ENCODE results near the gene LONRF3. TPM values are rescaled to one million over a fixed set of nuclear protein-coding genes. Genes with fewer than 3 reads are reported as not detected.
A peak's percentile ranks its signal among the peaks of the same experiment; 100 is the strongest.

LONRF3 gene
- total and polyA plus RNA-seq, 2 of the 13 experiments (the other 11 are each of a cell fraction or from before 2014, with no cell fraction given): 4.8 to 11.6 TPM

DNA sequence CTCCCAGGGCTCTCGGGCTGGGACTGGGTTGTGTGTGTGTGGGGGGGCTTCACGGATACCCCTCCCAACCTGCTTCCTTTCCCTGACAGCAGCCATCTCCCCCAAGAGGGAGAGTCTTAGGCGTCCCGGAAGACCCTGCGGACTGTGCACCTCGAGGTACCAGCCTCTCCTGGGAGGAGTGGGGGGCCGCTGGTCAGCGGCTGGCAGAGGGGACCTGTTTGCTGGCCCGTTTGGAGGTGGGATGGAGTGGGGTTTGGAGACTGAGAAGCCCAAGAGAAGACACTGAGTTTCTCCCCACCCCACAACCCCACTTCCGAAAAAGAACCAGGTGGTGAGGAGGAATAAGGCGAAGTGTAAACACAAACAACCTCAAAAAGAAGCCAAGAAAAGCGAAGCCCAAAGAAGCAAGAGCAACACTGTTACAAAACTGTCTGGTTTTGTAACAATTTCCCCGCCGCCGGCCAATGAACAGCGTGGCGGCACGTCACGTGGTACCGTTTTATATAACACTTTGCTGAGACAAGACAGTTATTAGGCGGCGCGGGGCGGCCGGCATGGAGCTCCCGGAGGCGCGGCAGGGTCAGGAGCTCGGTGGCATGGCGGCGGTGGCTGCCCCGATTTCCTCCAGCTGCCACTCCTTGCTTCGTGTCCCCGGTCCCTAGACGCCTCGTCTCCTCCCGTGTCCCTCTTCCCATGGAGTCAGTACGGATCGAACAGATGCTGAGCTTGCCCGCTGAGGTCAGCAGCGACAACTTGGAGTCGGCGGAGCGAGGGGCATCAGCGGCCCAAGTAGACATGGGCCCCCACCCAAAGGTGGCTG lies at the start of gene LONRF3 (continued):
- TF ChIP-seq FLYWCH1 (CRISPR knock-in tag; IDR thresholded peaks at IDR 0.05): no peak
- TF ChIP-seq KDM5A (IDR thresholded peaks at IDR 0.05; ENCODE audit: borderline replicate concordance, low read length): no peak
- TF ChIP-seq, protein P1, sequence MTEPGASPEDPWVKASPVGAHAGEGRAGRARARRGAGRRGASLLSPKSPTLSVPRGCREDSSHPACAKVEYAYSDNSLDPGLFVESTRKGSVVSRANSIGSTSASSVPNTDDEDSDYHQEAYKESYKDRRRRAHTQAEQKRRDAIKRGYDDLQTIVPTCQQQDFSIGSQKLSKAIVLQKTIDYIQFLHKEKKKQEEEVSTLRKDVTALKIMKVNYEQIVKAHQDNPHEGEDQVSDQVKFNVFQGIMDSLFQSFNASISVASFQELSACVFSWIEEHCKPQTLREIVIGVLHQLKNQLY (CRISPR knock-in tag; IDR thresholded peaks at IDR 0.05): no peak
- 0 out of 2 replicates have a peak, but pooled peaks have one; percentile 34 for TF ChIP-seq ZNF329 (CRISPR knock-in tag; IDR thresholded peaks at IDR 0.05; ENCODE audit: low read depth)
- TF ChIP-seq, protein P2, sequence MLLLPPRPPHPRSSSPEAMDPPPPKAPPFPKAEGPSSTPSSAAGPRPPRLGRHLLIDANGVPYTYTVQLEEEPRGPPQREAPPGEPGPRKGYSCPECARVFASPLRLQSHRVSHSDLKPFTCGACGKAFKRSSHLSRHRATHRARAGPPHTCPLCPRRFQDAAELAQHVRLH (CRISPR knock-in tag; IDR thresholded peaks at IDR 0.05; ENCODE audit: borderline replicate concordance, low read depth): no peak
- TF ChIP-seq ZFY (CRISPR knock-in tag; IDR thresholded peaks at IDR 0.05): peak; percentile 6; the same call in 1 of the 2 replicates
- TF ChIP-seq TBX2 (CRISPR knock-in tag; IDR thresholded peaks at IDR 0.05; ENCODE audit: borderline replicate concordance): no peak
- TF ChIP-seq SIX1 (CRISPR knock-in tag; IDR thresholded peaks at IDR 0.05; ENCODE audit: borderline replicate concordance): no peak

DNA sequence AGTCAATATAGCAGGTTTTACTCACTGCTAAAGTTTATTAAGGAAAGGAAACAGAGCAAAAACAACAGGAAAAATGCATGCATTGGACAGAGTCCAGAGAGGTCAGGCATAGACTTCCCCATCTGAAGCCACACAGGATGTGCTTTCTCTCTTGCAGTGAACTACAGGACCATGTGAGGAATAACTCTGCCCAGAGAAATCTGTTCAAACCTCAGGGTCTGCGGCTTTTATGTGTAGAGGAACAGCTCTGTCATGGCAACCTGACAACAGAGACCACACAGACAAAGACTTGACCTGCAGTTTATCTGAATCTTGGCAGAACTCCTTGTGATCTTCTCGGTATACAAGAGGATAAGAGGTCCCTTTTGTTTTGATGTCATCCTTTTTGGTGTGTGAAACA lies 46.3 kb upstream of the LONRF3 start:
- intact Hi-C loops (cut with micrococcal nuclease; ENCODE audit: unreplicated experiment): no loop called here
- ChIA-PET POLR2A (no interaction called here), CTCF (ENCODE audit: low intra/inter-chr PET ratio, low total read pairs) (no interaction called here)
- BruUV-seq (replicated peaks): no TSS peak
- DNase-seq (ENCODE audit: low spot score): no peak
- Histone ChIP-seq H2AFZ (ENCODE audit: low read length) (no peak overlapping the region), H4K20me1 (ENCODE audit: insufficient read depth, low read length) (no peaks in the 10 kb centered on the region), H3K36me3 (replicated peaks in 1 of 2; ENCODE audit: control insufficient read depth in 1 of 2, insufficient read depth in 2 of 2, low read length in 2 of 2) (no peaks in the 10 kb centered on the region), H3K79me2 (ENCODE audit: insufficient read depth, low read length) (no peaks in the 10 kb centered on the region), H3K4me1 (ENCODE audit: insufficient read depth, low read length) (no peaks in the 10 kb centered on the region), H3K4me3 (replicated peaks in 1 of 3; ENCODE audit: insufficient read depth in 1 of 3, low read depth in 2 of 3, low read length in 3 of 3) (no peak overlapping the region), H3K9me3 (ENCODE audit: low read length) (no peaks in the 10 kb centered on the region), H3K4me2 (ENCODE audit: low read depth, low read length) (no peak overlapping the region), H3K27me3 (ENCODE audit: control insufficient read depth in 1 of 2, insufficient read depth in 2 of 2, low read length in 2 of 2) (no peaks in the 10 kb centered on the region), H3K9ac (ENCODE audit: insufficient read depth, low read depth, low read length) (no peak overlapping the region), H3K27ac (ENCODE audit: extremely low read length, insufficient read depth, low read length) (no peak overlapping the region)
- FAIRE-seq: no peak
- in situ Hi-C loops (cut with HindIII; ENCODE audit: extremely low pct_ligation_motif_present, low pct_unique_long_range_greater_than_20kb): no loop called here
- ATAC-seq: no peak
- WGBS (ENCODE audit: low lambda C conversion rate): 0% methylated on average over 1 of the region's 2 CpGs
- no peak for TF ChIP-seq ZNF703 (CRISPR knock-in tag; IDR thresholded peaks at IDR 0.05; ENCODE audit: borderline replicate concordance)
- TF ChIP-seq PCBP2 (optimal IDR thresholded peaks at IDR 0.05; ENCODE audit: low read depth, low read length, poor library complexity, severe bottlenecking): no peak
- TF ChIP-seq NFYB (CRISPR knock-in tag; IDR thresholded peaks at IDR 0.05): no peak
- TF ChIP-seq, protein P3, sequence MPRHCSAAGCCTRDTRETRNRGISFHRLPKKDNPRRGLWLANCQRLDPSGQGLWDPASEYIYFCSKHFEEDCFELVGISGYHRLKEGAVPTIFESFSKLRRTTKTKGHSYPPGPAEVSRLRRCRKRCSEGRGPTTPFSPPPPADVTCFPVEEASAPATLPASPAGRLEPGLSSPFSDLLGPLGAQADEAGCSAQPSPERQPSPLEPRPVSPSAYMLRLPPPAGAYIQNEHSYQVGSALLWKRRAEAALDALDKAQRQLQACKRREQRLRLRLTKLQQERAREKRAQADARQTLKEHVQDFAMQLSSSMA (CRISPR knock-in tag; IDR thresholded peaks at IDR 0.05): no peak
- TF ChIP-seq ZNF253 (CRISPR knock-in tag; IDR thresholded peaks at IDR 0.05; ENCODE audit: borderline replicate concordance): no peak
- TF ChIP-seq ARNT2 (CRISPR knock-in tag; IDR thresholded peaks at IDR 0.05; ENCODE audit: low read depth): no peak
- TF ChIP-seq SALL2 (CRISPR knock-in tag; IDR thresholded peaks at IDR 0.05): no peak
- TF ChIP-seq NFKB2 (CRISPR knock-in tag; IDR thresholded peaks at IDR 0.05; ENCODE audit: borderline replicate concordance): no peak
- TF ChIP-seq SP4 (CRISPR knock-in tag; IDR thresholded peaks at IDR 0.05): no peak
- TF ChIP-seq, protein P4, sequence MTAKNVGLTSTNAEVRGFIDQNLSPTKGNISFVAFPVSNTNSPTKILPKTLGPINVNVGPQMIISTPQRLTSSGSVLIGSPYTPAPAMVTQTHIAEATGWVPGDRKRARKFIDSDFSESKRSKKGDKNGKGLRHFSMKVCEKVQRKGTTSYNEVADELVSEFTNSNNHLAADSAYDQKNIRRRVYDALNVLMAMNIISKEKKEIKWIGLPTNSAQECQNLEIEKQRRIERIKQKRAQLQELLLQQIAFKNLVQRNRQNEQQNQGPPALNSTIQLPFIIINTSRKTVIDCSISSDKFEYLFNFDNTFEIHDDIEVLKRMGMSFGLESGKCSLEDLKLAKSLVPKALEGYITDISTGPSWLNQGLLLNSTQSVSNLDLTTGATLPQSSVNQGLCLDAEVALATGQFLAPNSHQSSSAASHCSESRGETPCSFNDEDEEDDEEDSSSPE (CRISPR knock-in tag; IDR thresholded peaks at IDR 0.05): no peak
- TF ChIP-seq MEIS2 (CRISPR knock-in tag; IDR thresholded peaks at IDR 0.05): no peak
- no peak for TF ChIP-seq ZSCAN25 (CRISPR knock-in tag; IDR thresholded peaks at IDR 0.05)
- TF ChIP-seq MAFF (IDR thresholded peaks at IDR 0.05; ENCODE audit: low read depth, low read length): no peak
- TF ChIP-seq, protein P2 (CRISPR knock-in tag; IDR thresholded peaks at IDR 0.05; ENCODE audit: borderline replicate concordance, low read depth): no peak

Data from HepG2 (cell line).